ENCODE measurements around the gene TTC39A.
"Not testable (repeated sequence)": the region's sequence is repeated elsewhere in the genome, so short reads cannot be mapped to it uniquely, and the experiment has no call there.

Gene TTC39A

GRCh38 chr1:51266791-51267190, 63.6 kb downstream of the TTC39A start:
- no peak for DNase-seq (ENCODE audit: low spot score)

GRCh38 chr1:51266181-51266580, 64.2 kb downstream of the TTC39A start:
- no peak for DNase-seq (ENCODE audit: low spot score)

GRCh38 chr1:51265618-51266017, 64.7 kb downstream of the TTC39A start:
- DNase-seq (ENCODE audit: low spot score) = no peak

DNA sequence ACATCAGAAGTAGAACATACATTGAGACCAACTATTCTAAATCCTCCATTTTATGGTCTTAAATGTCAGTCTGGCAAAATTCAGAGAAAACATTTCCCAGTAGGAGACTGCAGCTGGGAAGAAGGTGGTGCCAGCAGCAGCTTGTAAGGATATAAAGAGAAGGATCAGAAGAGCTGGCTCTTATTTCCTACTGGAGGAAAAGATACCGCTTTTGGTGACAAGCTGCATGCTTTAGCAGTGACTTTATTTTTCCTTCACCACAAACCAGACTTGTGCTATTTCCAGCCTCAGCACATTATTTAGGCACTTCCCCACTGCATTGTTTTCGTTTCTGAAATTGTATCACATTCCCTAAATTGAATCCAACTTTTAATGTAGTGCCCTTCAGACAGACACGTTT, 65.9 kb downstream of the TTC39A start:
- DNase-seq (ENCODE audit: low spot score) = no peak

DNA sequence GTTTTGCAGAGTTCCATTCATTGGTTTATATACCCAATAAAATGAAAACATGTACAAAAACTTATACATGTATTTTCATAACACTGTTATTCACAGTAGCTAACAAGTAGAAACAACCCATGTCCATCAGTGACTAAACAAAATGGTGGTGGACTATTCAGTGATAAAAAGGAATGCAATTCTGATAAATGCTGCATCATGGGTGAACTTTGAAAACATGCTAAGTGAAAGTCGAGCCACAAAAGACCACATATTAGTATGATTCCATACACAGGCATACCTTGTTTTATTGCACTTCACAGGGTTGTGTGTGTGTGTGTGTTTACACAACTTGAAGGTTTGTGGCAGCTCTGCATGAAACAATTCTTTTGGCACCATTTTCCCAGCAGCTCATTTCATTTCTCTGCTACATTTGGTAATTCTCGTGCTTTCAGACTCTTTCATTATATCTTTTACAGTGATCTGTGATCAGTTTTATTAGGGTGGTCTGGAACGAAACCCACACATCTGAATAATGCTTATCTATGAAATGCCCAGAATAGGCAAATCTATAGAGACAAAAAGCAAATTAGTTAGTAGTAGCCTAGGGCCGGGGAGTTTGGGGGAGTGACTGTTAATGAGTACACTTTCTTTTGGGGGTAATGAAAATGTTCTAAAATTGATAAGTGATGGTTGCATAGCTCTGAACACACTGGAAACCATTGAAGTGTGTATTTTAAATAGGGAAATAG, 67.0 kb downstream of the TTC39A start:
- DNase-seq (ENCODE audit: low spot score) = no peak

- no peak for DNase-seq (ENCODE audit: low spot score)
Observed at GRCh38 chr1:51255331-51255730, 75.0 kb downstream of the TTC39A start.

DNA sequence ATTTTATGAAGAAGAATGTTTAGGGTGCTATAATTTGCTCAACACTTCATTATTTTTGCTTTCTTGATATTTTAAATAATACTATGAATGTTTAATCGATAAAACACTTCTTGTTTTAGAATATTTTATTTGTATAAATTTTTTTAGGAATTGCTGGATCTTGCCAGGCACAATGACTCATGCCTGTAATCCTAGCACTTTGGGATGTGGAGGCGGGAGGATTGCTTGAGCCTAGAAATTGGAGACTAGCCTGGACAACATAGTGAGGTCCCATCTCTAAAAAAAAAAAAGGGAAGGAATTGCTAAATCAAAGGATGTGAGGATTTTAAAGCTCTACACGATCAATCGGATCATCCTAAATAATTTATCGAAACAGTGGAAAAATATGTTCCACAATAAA, 76.7 kb downstream of the TTC39A start:
- DNase-seq (ENCODE audit: low spot score) = no peak

- no peak for DNase-seq (ENCODE audit: low spot score)
Observed at GRCh38 chr1:51252366-51252765, 78.0 kb downstream of the TTC39A start.

- DNase-seq (ENCODE audit: low spot score) = not testable (repeated sequence)
Observed at GRCh38 chr1:51251165-51251564, 79.2 kb downstream of the TTC39A start.

- not testable (repeated sequence) for DNase-seq (ENCODE audit: low spot score)
Observed at GRCh38 chr1:51250729-51251128, 79.6 kb downstream of the TTC39A start.

- DNase-seq (ENCODE audit: low spot score) = no peak
Observed at GRCh38 chr1:51249445-51249844, 80.9 kb downstream of the TTC39A start.

GRCh38 chr1:51247499-51247898, 82.9 kb downstream of the TTC39A start:
- DNase-seq (ENCODE audit: low spot score) = no peak

DNA sequence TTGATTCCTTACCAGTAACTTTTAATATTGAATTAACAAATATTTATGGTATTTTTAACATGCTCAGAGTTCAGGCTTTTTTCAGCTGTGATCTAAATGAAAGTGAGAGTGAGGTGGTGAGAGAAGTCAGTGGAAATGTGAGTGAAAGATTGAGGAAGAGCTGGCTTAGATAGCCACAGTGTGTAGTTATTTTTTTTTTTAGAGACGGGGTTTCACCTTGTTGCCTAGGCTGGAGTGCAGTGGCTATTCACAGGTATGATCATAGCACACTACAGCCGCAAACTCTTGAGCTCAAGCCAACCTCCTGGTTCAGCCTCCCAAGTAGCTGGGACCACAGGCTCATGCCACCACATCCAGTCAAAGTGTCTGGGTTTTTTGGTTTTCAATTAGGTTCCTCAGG, 83.3 kb downstream of the TTC39A start:
- DNase-seq (ENCODE audit: low spot score) = no peak

DNA sequence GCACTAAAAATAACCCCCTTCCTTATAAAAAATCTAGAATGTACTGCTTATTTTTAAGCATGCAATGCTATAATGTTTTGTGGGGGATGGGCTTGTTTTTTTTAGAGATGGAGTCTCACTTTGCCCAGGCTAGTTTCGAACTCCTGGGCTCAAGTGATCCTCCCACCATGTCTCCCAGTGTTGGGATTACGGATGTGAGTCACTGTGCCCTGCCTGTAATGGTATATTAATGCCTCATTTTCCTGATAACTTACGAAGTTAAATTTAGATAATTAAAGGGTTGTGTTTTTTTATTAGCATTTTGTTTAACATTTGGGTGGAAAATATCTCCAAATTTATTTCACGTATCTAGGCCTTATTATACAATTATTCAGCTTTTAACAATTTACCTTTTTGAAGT, 87.8 kb downstream of the TTC39A start:
- no peak for DNase-seq (ENCODE audit: low spot score)

DNA sequence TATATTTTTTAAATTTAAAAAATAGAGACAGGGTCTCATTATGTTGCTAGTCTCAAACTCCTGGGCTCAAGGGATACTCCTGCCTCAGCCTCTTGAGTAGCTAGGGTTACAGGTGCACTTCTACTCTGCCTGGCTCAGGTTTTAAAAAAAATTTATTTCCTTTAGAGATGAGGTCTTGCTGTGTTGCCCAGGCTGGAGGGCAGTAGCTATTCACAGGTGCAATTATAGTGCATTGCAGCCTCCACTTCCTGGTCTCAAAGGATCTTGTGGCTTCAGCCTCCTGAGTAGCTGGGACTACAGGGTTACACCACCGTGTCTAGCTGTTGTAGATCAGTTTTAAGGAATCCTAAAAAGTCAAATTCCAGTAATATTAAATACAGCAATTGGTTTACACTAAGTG, 89.2 kb downstream of the TTC39A start:
- DNase-seq (ENCODE audit: low spot score) = no peak

DNA sequence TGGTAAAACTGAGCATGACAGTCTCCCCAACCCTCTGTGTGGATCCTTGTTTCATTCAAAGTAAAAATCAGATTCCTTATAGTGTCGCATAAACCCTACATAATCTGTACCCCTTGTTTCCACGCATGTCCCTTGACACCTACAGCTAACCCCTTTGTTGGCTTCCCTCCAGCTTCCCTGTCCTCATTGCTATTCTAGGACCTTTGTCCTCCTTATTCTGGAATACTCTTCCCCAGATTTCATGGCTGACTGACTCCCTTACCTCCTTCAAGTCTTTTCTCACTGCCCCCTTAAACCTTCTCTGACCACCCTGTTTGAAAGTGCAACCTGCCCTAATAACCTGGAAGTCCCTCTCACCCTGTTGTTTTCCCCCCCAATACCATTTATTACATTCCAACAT, 90.3 kb downstream of the TTC39A start:
- no peak for DNase-seq (ENCODE audit: low spot score)

- DNase-seq (ENCODE audit: low spot score) = no peak
Observed at GRCh38 chr1:51238034-51238403, 92.3 kb downstream of the TTC39A start.

DNA sequence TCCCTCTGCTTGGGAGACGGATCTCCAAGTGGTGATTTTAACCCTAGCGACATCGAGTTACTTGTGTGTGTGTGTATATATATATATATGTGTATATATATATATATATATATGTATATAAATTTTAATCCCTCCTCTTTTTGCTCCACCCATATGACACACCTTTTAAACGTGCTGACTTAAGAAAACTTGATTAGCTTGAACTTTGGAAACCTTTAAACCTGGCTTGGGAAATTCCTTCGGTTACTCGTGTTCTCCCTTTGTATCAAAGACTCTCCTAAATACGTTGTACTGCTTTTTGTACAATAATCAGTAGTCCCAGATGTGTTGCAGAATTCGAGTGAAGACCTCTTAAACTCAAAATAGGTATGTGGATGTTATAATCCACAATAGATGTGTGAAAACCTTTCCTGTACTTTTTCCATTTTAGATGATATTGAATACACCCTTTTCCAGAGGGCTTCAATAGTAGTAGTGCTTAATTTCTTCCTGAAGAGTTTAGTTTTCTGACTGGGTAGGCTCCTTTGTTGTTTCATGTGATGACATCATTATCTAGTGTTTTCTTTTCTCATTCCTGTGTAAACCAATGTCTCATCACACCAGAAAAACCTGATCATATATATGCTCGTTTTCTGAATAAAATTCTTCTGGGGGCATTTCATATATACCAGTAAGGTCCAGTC, 92.9 kb downstream of the TTC39A start:
- DNase-seq (ENCODE audit: low spot score) = peak; percentile 10

Data from CD4-positive, alpha-beta T cell treated with Interleukin-2 at 100 ng/mL for 4 hours (primary cell).